ENCODE measurements around the gene UBA1.

Gene UBA1

GRCh38 chrX:47199286-47199685 is 5.7 kb downstream of the UBA1 start:
- Histone ChIP-seq H3K27ac (replicated peaks) (no peak overlapping the region), H3K27me3 (ENCODE audit: insufficient read depth, poor library complexity, severe bottlenecking) (no peaks in the 10 kb centered on the region), H3K4me3 (replicated peaks; ENCODE audit: insufficient read depth, low read length) (no peak overlapping the region)
- DNase-seq (ENCODE audit: low read depth in 1 of 2, low spot score in 1 of 2): no peak
- TF ChIP-seq POLR2AphosphoS5 (IDR thresholded peaks at IDR 0.05; ENCODE audit: low read depth) (no peak), GABPA (IDR thresholded peaks at IDR 0.05; ENCODE audit: low read depth) (no peak), CTCF (IDR thresholded peaks at IDR 0.05; ENCODE audit: insufficient read depth, low read length) (no peak), REST (IDR thresholded peaks at IDR 0.05; ENCODE audit: insufficient replicate concordance, low read depth) (no peak), SPI1 (IDR thresholded peaks at IDR 0.05; ENCODE audit: borderline replicate concordance, low read depth) (no peak)

- Histone ChIP-seq H3K27me3 (ENCODE audit: insufficient read depth, poor library complexity, severe bottlenecking) (no peaks in the 10 kb centered on the region), H3K27ac (replicated peaks) (no peak overlapping the region), H3K4me3 (replicated peaks; ENCODE audit: insufficient read depth, low read length) (no peak overlapping the region)
- no peak for TF ChIP-seq GABPA (IDR thresholded peaks at IDR 0.05; ENCODE audit: low read depth)
- no peak for TF ChIP-seq SPI1 (IDR thresholded peaks at IDR 0.05; ENCODE audit: borderline replicate concordance, low read depth)
- no peak for TF ChIP-seq REST (IDR thresholded peaks at IDR 0.05; ENCODE audit: insufficient replicate concordance, low read depth)
- no peak for TF ChIP-seq CTCF (IDR thresholded peaks at IDR 0.05; ENCODE audit: insufficient read depth, low read length)
- no peak for TF ChIP-seq POLR2AphosphoS5 (IDR thresholded peaks at IDR 0.05; ENCODE audit: low read depth)
- no peak for DNase-seq (ENCODE audit: low read depth in 1 of 2, low spot score in 1 of 2)
These were observed 6.9 kb downstream of the UBA1 start for GRCh38 chrX:47200385-47201150.

DNA sequence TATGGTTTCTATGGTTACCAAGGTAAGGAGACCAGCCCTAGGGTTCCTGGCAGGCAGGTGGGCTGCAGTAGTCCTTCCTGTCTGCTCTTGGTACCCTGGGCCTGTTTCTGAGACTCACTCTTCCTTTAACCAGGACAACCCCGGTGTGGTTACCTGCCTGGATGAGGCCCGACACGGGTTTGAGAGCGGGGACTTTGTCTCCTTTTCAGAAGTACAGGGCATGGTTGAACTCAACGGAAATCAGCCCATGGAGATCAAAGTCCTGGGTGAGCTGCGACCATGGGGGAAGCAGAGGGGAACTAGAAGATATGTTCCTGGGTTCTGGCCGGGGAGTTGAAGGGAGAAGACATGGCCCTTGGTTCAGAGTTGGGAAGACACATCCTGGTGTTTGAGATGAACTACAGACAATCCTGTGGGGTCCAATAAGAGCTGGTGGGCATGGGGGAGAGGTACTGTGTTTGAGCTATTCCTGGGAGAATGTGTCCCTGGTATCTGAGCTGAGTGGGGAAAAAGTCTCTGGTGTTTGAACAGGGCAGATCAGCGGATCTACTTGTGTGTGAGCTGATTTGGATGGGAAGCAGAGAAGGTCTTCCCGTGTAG is 7.8 kb downstream of the UBA1 start:
- no peak for DNase-seq (ENCODE audit: low read depth in 1 of 2, low spot score in 1 of 2)
- no peak for TF ChIP-seq REST (IDR thresholded peaks at IDR 0.05; ENCODE audit: insufficient replicate concordance, low read depth)
- no peak for TF ChIP-seq GABPA (IDR thresholded peaks at IDR 0.05; ENCODE audit: low read depth)
- TF ChIP-seq CTCF (IDR thresholded peaks at IDR 0.05; ENCODE audit: insufficient read depth, low read length): no peak
- TF ChIP-seq SPI1 (IDR thresholded peaks at IDR 0.05; ENCODE audit: borderline replicate concordance, low read depth): no peak
- TF ChIP-seq POLR2AphosphoS5 (IDR thresholded peaks at IDR 0.05; ENCODE audit: low read depth): no peak
- no peak overlapping the region for H3K27ac ChIP-seq (replicated peaks)

More for the DNA sequence above, 7.8 kb downstream of the UBA1 start:
- Histone ChIP-seq H3K27me3 (ENCODE audit: insufficient read depth, poor library complexity, severe bottlenecking) (no peaks in the 10 kb centered on the region), H3K4me3 (replicated peaks; ENCODE audit: insufficient read depth, low read length) (no peak overlapping the region)

Measured in HL-60 (cell line).